ENCODE measurements around the gene HSPD1.
"Not testable (repeated sequence)": the region's sequence is repeated elsewhere in the genome, so short reads cannot be mapped to it uniquely, and the experiment has no call there.

HSPD1 gene

GRCh38 chr2:197452754-197453122 lies 46.9 kb downstream of the HSPD1 start:
- FAIRE-seq, result no peak

DNA sequence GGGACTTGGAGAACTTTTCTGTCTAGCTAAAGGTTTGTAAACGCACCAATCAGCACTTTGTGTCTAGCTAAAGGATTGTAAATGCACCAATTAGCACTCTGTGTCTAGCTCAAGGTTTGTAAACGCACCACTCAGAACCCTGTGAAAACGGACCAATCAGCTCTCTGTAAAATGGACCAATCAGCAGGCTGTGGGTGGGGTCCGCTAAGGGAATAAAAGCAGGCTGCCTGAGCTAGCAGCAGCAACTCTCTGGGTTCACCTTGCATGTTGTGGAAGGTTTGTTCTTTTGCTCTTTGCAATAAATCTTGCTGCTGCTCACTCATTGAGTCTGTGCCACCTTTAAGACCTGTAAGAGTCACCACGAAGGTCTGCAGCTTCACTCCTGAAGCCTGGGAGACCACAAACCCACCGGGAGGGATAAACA lies 48.7 kb downstream of the HSPD1 start:
- FAIRE-seq; DNase-seq (ENCODE audit: insufficient read length, low spot score): not testable (repeated sequence)

More at GRCh38 chr2:197452754-197453122, 46.9 kb downstream of the HSPD1 start:
- TF ChIP-seq TAF1 (IDR thresholded peaks at IDR 0.05; ENCODE audit: low read depth, low read length) (peak; percentile 51; the same call in 1 of the 2 replicates), POU2F2 (IDR thresholded peaks at IDR 0.05; ENCODE audit: low read depth, low read length) (no peak)
- DNase-seq (ENCODE audit: insufficient read length, low spot score), result no peak

GRCh38 chr2:197450465-197450864 lies 49.2 kb downstream of the HSPD1 start:
- DNase-seq (ENCODE audit: insufficient read length, low spot score), result no peak
- TF ChIP-seq POLR2AphosphoS5 (IDR thresholded peaks at IDR 0.05; ENCODE audit: low read depth, low read length) (no peak), POLR2A (IDR thresholded peaks at IDR 0.05; ENCODE audit: low read depth, low read length) (no peak), SPI1 (IDR thresholded peaks at IDR 0.05; ENCODE audit: low read depth, low read length) (no peak), PAX5 (IDR thresholded peaks at IDR 0.05; ENCODE audit: insufficient read depth, low read length, severe bottlenecking) (no peak), POU2F2 (IDR thresholded peaks at IDR 0.05; ENCODE audit: low read depth, low read length) (no peak), TAF1 (IDR thresholded peaks at IDR 0.05; ENCODE audit: low read depth, low read length) (no peak)
- FAIRE-seq, result no peak

DNA sequence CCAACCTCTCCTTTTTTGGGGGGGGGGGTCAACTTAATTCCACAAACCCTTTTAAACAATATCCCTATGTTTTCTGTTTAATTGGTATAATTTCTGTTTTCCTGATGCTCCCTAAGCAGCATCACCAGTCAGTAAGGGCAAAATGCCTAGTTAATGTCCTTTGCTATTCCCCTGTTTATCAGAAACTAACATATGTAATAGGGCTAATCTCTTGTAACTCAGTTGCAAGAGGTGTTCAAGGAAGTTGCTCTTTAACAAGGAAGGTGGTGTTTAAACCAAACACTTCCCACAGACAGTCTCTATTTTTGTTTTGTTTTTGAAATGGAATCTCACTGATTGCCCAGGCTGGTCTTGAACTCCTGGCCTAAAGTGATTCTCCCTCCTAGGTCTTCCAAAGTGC lies 52.8 kb downstream of the HSPD1 start:
- TF ChIP-seq POLR2A (IDR thresholded peaks at IDR 0.05; ENCODE audit: low read depth, low read length) (no peak), PAX5 (IDR thresholded peaks at IDR 0.05; ENCODE audit: insufficient read depth, low read length, severe bottlenecking) (no peak), POLR2AphosphoS5 (IDR thresholded peaks at IDR 0.05; ENCODE audit: low read depth, low read length) (no peak), POU2F2 (IDR thresholded peaks at IDR 0.05; ENCODE audit: low read depth, low read length) (no peak), TAF1 (IDR thresholded peaks at IDR 0.05; ENCODE audit: low read depth, low read length) (no peak), SPI1 (IDR thresholded peaks at IDR 0.05; ENCODE audit: low read depth, low read length) (no peak)
- FAIRE-seq (no peak), DNase-seq (ENCODE audit: insufficient read length, low spot score) (no peak)

DNA sequence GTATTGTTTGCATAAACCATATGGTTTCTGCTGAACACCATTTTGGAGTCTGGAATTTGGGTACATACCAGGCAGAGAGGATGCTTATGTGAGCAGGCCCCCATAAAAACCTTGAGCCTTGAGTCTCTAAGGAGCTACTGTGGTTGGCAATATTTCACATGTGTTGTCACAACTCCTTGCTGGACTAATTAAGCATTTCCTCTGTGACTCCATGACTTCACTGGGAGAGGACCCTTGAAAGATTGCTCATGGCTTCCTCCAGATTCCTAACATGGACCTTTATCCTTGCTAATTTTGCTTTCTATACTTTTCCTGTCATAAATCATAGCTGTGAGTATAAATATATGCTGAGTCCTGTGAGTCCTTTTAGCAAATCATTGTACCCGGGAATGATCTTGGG lies 53.9 kb downstream of the HSPD1 start:
- DNase-seq (ENCODE audit: insufficient read length, low spot score) (no peak), FAIRE-seq (no peak)
- TF ChIP-seq POU2F2 (IDR thresholded peaks at IDR 0.05; ENCODE audit: low read depth, low read length) (no peak), TAF1 (IDR thresholded peaks at IDR 0.05; ENCODE audit: low read depth, low read length) (no peak), PAX5 (IDR thresholded peaks at IDR 0.05; ENCODE audit: insufficient read depth, low read length, severe bottlenecking) (no peak), POLR2A (IDR thresholded peaks at IDR 0.05; ENCODE audit: low read depth, low read length) (no peak), SPI1 (IDR thresholded peaks at IDR 0.05; ENCODE audit: low read depth, low read length) (no peak), POLR2AphosphoS5 (IDR thresholded peaks at IDR 0.05; ENCODE audit: low read depth, low read length) (no peak)

DNA sequence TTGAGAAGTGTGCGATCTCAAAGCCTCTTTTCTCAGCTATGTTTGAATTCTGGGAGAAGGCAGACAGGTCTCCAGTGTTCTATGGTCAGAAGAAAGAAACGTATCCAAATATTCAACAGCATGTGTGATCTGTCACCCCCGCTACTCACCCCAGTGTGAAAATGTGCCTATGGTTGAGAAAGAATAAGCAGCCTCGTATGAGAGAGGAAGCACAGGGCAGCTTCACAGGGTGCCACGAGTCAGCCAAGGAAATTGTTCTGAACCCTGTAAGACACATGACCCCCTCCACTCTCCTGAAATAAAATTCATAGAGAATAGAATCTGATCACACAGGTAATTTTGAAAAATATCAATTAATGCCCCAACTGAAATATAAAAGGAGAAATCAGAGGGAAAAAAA lies 56.8 kb downstream of the HSPD1 start:
- DNase-seq (ENCODE audit: insufficient read length, low spot score) (no peak), FAIRE-seq (peak; percentile 35)
- TF ChIP-seq TAF1 (IDR thresholded peaks at IDR 0.05; ENCODE audit: low read depth, low read length), result no peak
- TF ChIP-seq PAX5 (IDR thresholded peaks at IDR 0.05; ENCODE audit: insufficient read depth, low read length, severe bottlenecking), result no peak
- no peak for TF ChIP-seq SPI1 (IDR thresholded peaks at IDR 0.05; ENCODE audit: low read depth, low read length)
- TF ChIP-seq POLR2AphosphoS5 (IDR thresholded peaks at IDR 0.05; ENCODE audit: low read depth, low read length), result no peak
- TF ChIP-seq POU2F2 (IDR thresholded peaks at IDR 0.05; ENCODE audit: low read depth, low read length), result no peak
- TF ChIP-seq POLR2A (IDR thresholded peaks at IDR 0.05; ENCODE audit: low read depth, low read length), result no peak

DNA sequence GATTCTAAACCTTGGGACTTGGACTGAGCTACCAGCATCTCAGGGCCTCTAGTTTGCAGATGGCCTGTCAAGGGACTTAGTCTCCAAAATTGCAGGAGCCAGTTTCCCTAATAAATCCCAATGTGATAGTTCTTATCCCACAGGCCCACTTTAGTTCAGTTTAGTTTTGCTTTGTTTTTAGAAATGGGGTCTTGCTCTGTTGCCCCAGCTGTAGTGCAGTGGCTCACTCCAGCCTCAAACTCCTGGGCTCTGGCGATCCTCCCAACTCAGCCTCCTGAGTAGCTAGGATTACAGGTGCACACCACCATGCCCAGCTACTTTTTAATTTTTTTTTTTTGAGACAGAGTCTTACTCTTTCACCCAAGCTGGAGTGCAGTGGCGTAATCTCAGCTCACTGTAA lies 62.3 kb downstream of the HSPD1 start:
- FAIRE-seq, result no peak
- DNase-seq (ENCODE audit: insufficient read length, low spot score), result no peak
- no peak for TF ChIP-seq POLR2A (IDR thresholded peaks at IDR 0.05; ENCODE audit: low read depth, low read length)
- no peak for TF ChIP-seq PAX5 (IDR thresholded peaks at IDR 0.05; ENCODE audit: insufficient read depth, low read length, severe bottlenecking)
